ENCODE results near the gene ATRIP. TPM values are rescaled to one million over a fixed set of nuclear protein-coding genes. Genes with fewer than 3 reads are reported as not detected.

Gene ATRIP
- total and polyA plus RNA-seq, 10 of the 15 experiments (the other 5 are each of a cell fraction or from before 2014, with no cell fraction given), result 1.4 to 16.0 (median 10.1) TPM

DNA sequence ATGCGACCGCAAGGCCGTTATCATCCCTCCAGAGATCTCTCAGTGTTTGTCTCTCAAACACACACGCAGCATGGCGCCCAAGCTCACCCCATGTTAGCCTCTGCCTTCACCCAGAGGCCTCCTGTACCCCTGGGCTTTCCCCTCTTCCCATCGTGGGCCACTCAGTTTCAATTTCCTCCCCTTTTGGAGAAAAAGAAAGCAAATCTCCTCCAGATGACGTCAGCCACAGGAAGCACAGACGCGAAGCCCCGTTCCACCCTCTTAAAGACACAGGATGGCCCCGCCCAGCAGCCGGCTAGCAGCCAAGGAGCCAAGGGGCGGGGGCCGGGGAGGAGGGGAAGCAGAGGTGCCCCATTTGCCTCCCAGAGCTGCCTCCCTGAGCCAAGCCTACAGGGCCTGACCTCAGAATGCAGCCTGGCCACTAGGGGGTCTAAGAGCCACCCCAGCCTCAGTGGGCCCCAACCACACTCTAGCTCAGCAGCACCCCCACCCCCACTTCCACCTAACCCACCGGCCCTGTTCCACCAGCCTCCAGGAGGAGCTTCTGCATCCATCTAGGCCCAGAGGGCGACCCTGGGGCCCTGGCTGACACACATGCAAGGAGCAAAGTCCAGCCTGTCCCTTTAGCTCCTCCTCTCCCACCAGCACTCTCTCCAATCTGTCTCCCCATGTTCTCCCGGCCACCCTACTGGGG is 26.5 kb downstream of the ATRIP start (continued):
- TF ChIP-seq, protein P1, sequence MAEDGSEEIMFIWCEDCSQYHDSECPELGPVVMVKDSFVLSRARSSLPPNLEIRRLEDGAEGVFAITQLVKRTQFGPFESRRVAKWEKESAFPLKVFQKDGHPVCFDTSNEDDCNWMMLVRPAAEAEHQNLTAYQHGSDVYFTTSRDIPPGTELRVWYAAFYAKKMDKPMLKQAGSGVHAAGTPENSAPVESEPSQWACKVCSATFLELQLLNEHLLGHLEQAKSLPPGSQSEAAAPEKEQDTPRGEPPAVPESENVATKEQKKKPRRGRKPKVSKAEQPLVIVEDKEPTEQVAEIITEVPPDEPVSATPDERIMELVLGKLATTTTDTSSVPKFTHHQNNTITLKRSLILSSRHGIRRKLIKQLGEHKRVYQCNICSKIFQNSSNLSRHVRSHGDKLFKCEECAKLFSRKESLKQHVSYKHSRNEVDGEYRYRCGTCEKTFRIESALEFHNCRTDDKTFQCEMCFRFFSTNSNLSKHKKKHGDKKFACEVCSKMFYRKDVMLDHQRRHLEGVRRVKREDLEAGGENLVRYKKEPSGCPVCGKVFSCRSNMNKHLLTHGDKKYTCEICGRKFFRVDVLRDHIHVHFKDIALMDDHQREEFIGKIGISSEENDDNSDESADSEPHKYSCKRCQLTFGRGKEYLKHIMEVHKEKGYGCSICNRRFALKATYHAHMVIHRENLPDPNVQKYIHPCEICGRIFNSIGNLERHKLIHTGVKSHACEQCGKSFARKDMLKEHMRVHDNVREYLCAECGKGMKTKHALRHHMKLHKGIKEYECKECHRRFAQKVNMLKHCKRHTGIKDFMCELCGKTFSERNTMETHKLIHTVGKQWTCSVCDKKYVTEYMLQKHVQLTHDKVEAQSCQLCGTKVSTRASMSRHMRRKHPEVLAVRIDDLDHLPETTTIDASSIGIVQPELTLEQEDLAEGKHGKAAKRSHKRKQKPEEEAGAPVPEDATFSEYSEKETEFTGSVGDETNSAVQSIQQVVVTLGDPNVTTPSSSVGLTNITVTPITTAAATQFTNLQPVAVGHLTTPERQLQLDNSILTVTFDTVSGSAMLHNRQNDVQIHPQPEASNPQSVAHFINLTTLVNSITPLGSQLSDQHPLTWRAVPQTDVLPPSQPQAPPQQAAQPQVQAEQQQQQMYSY (CRISPR knock-in tag; IDR thresholded peaks at IDR 0.05), result 0 out of 2 replicates have a peak, but pooled peaks have one; percentile 7
- peak; percentile 32; the same call in 1 of the 2 replicates for TF ChIP-seq JUNB (IDR thresholded peaks at IDR 0.05)
- TF ChIP-seq ZBTB4 (CRISPR knock-in tag; IDR thresholded peaks at IDR 0.05), result no peak
- TF ChIP-seq BACH1 (IDR thresholded peaks at IDR 0.05; ENCODE audit: borderline replicate concordance), result no peak
- TF ChIP-seq, protein P2, sequence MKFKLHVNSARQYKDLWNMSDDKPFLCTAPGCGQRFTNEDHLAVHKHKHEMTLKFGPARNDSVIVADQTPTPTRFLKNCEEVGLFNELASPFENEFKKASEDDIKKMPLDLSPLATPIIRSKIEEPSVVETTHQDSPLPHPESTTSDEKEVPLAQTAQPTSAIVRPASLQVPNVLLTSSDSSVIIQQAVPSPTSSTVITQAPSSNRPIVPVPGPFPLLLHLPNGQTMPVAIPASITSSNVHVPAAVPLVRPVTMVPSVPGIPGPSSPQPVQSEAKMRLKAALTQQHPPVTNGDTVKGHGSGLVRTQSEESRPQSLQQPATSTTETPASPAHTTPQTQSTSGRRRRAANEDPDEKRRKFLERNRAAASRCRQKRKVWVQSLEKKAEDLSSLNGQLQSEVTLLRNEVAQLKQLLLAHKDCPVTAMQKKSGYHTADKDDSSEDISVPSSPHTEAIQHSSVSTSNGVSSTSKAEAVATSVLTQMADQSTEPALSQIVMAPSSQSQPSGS (IDR thresholded peaks at IDR 0.05; ENCODE audit: low read length), result peak; percentile 92
- TF ChIP-seq PAX8 (IDR thresholded peaks at IDR 0.05), result no peak
- TF ChIP-seq RUNX3 (IDR thresholded peaks at IDR 0.05; ENCODE audit: low read length), result peak; percentile 74; the same call in 1 of the 2 replicates
- peak; percentile 94 for TF ChIP-seq IKZF1 (conservative IDR thresholded peaks at IDR 0.05)
- 0 out of 2 replicates have a peak, but pooled peaks have one; percentile 66 for TF ChIP-seq RCOR1 (conservative IDR thresholded peaks at IDR 0.05; ENCODE audit: low read depth, low read length)
- 0 out of 2 replicates have a peak, but pooled peaks have one; percentile 51 for TF ChIP-seq SMAD5 (IDR thresholded peaks at IDR 0.05; ENCODE audit: low read depth)
- TF ChIP-seq NR2C2 (IDR thresholded peaks at IDR 0.05; ENCODE audit: borderline replicate concordance, control insufficient read depth, insufficient read length, low read depth), result no peak
- TF ChIP-seq, protein P3, sequence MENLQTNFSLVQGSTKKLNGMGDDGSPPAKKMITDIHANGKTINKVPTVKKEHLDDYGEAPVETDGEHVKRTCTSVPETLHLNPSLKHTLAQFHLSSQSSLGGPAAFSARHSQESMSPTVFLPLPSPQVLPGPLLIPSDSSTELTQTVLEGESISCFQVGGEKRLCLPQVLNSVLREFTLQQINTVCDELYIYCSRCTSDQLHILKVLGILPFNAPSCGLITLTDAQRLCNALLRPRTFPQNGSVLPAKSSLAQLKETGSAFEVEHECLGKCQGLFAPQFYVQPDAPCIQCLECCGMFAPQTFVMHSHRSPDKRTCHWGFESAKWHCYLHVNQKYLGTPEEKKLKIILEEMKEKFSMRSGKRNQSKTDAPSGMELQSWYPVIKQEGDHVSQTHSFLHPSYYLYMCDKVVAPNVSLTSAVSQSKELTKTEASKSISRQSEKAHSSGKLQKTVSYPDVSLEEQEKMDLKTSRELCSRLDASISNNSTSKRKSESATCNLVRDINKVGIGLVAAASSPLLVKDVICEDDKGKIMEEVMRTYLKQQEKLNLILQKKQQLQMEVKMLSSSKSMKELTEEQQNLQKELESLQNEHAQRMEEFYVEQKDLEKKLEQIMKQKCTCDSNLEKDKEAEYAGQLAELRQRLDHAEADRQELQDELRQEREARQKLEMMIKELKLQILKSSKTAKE (IDR thresholded peaks at IDR 0.05; ENCODE audit: low read depth, poor library complexity, severe bottlenecking), result peak; percentile 66
- peak; percentile 97 for TF ChIP-seq NBN (IDR thresholded peaks at IDR 0.05)
- TF ChIP-seq, protein P4, sequence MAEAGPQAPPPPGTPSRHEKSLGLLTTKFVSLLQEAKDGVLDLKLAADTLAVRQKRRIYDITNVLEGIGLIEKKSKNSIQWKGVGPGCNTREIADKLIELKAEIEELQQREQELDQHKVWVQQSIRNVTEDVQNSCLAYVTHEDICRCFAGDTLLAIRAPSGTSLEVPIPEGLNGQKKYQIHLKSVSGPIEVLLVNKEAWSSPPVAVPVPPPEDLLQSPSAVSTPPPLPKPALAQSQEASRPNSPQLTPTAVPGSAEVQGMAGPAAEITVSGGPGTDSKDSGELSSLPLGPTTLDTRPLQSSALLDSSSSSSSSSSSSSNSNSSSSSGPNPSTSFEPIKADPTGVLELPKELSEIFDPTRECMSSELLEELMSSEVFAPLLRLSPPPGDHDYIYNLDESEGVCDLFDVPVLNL (IDR thresholded peaks at IDR 0.05; ENCODE audit: low read depth, low read length), result no peak
- TF ChIP-seq BHLHE40 (IDR thresholded peaks at IDR 0.05; ENCODE audit: borderline replicate concordance in 1 of 2, low read depth in 2 of 2, low read length in 1 of 2), result peak; percentile 43 to 45; a peak in 3 of 4 replicates
- TF ChIP-seq, protein P5, sequence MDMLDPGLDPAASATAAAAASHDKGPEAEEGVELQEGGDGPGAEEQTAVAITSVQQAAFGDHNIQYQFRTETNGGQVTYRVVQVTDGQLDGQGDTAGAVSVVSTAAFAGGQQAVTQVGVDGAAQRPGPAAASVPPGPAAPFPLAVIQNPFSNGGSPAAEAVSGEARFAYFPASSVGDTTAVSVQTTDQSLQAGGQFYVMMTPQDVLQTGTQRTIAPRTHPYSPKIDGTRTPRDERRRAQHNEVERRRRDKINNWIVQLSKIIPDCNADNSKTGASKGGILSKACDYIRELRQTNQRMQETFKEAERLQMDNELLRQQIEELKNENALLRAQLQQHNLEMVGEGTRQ (IDR thresholded peaks at IDR 0.05; ENCODE audit: borderline replicate concordance, low read depth, low read length), result no peak; the same call in 1 of the 2 replicates

Measured in GM12878 (cell line).